WTC11 (cell line): ENCODE results near the gene TWF2. TPM values are rescaled to one million over a fixed set of nuclear protein-coding genes. Genes with fewer than 3 reads are reported as not detected.

Source experiments
- ATAC-seq: fragments of 200-7000 bp; cut with Tn5 transposase; 2 replicates; pipeline ENCODE4 v1.10.0; 2021; ENCODE audit warnings: mild to moderate bottlenecking, moderate library complexity
- CTCF ChIA-PET: fragments of 300-600 bp; sonication (Branson Sonifier 250); formaldehyde crosslinking; loops from one replicate; lab custom pipeline; 2021; ENCODE audit warnings: antibody characterized with exemption; lab: Charles Lee
- POLR2A ChIA-PET: fragments of 350-600 bp; sonication (Branson Sonifier 250); formaldehyde crosslinking; loops from one replicate; lab custom pipeline; 2021; ENCODE audit warnings: antibody characterized with exemption; lab: Charles Lee
- DNase-seq: peaks from one replicate; pipeline ENCODE4 v3.0.0; 2021; ENCODE audit warnings: low spot score
- H3K27ac Mint-ChIP-seq: 2 replicates; pipeline ENCODE4 v1.8.0; 2021; ENCODE audit warnings: mixed read lengths
- H3K27me3 Mint-ChIP-seq: 2 replicates; pipeline ENCODE4 v1.8.0; 2021; ENCODE audit warnings: low read depth, mild to moderate bottlenecking, moderate library complexity, mixed read lengths
- H3K36me3 Mint-ChIP-seq: 2 replicates; pipeline ENCODE4 v1.8.0; 2021; ENCODE audit warnings: mixed read lengths
- H3K4me1 Mint-ChIP-seq: 2 replicates; pipeline ENCODE4 v1.8.0; 2022; ENCODE audit warnings: mixed read lengths
- H3K4me3 Mint-ChIP-seq: 2 replicates; pipeline ENCODE4 v1.8.0; 2021; ENCODE audit warnings: mild to moderate bottlenecking, moderate library complexity, mixed read lengths
- H3K9me3 Mint-ChIP-seq: 2 replicates; pipeline ENCODE4 v1.8.0; 2021; ENCODE audit warnings: mixed read lengths
- AR ChIP-seq: fragments of 250-450 bp; sonication (Bioruptor Pico); IDR thresholded peaks from 2 replicates; pipeline ENCODE4 v1.9.0; 2021; ENCODE audit warnings: mild to moderate bottlenecking
- ATF3 ChIP-seq: sonication (generic); formaldehyde crosslinking; conservative IDR thresholded peaks from 2 replicates; pipeline ENCODE4 v1.8.1; 2022; ENCODE audit warnings: mild to moderate bottlenecking, missing genetic modification reagents
- CTCF ChIP-seq: fragments of 200-600 bp; IDR thresholded peaks from 2 replicates; pipeline ENCODE4 v1.8.0; 2022; ENCODE audit warnings: antibody characterized with exemption
- E2F4 ChIP-seq: sonication (generic); formaldehyde crosslinking; IDR thresholded peaks from 2 replicates; pipeline ENCODE4 v1.8.1; 2022; ENCODE audit warnings: low read depth, mild to moderate bottlenecking, moderate library complexity, missing genetic modification reagents, borderline replicate concordance
- ERG ChIP-seq: fragments of 250-450 bp; sonication (Bioruptor Pico); IDR thresholded peaks from 2 replicates; pipeline ENCODE4 v1.8.0; 2021; ENCODE audit warnings: mild to moderate bottlenecking
- ESRRA ChIP-seq: sonication (generic); formaldehyde crosslinking; IDR thresholded peaks from 2 replicates; pipeline ENCODE4 v1.8.1; 2022; ENCODE audit warnings: mild to moderate bottlenecking, missing genetic modification reagents, borderline replicate concordance
- FOXK1 ChIP-seq: sonication (generic); formaldehyde crosslinking; IDR thresholded peaks from 2 replicates; pipeline ENCODE4 v1.8.0; 2022; ENCODE audit warnings: mild to moderate bottlenecking, moderate library complexity, missing genetic modification reagents
- HMGA2 ChIP-seq: fragments of 250-450 bp; sonication (Bioruptor Pico); IDR thresholded peaks from 2 replicates; pipeline ENCODE4 v1.4.0; 2021; ENCODE audit warnings: mild to moderate bottlenecking, moderate library complexity
- IRF1 ChIP-seq: sonication (generic); formaldehyde crosslinking; IDR thresholded peaks from 2 replicates; pipeline ENCODE4 v1.8.0; 2023; ENCODE audit warnings: missing genetic modification reagents
- IRF2 ChIP-seq: sonication (generic); formaldehyde crosslinking; IDR thresholded peaks from 2 replicates; pipeline ENCODE4 v1.8.0; 2022; ENCODE audit warnings: low read depth, missing genetic modification reagents, borderline replicate concordance
- JUN ChIP-seq: sonication (generic); formaldehyde crosslinking; IDR thresholded peaks from 2 replicates; pipeline ENCODE4 v1.8.0; 2023; ENCODE audit warnings: mild to moderate bottlenecking, missing genetic modification reagents
- SMAD4 ChIP-seq: sonication (generic); formaldehyde crosslinking; IDR thresholded peaks from 2 replicates; pipeline ENCODE4 v1.8.0; 2022; ENCODE audit warnings: mild to moderate bottlenecking, missing genetic modification reagents
- SP1 ChIP-seq: sonication (generic); formaldehyde crosslinking; conservative IDR thresholded peaks from 2 replicates; pipeline ENCODE4 v1.8.1; 2022; ENCODE audit warnings: missing genetic modification reagents
- ZBTB43 ChIP-seq: sonication (generic); formaldehyde crosslinking; IDR thresholded peaks from 2 replicates; pipeline ENCODE4 v1.8.1; 2023; ENCODE audit warnings: mild to moderate bottlenecking, missing genetic modification reagents
- ZNF317 ChIP-seq: sonication (generic); formaldehyde crosslinking; IDR thresholded peaks from 2 replicates; pipeline ENCODE4 v1.8.1; 2023; ENCODE audit warnings: low read depth, mild to moderate bottlenecking, moderate library complexity, missing genetic modification reagents, borderline replicate concordance
- ZSCAN18 ChIP-seq: fragments of 250-450 bp; sonication (Bioruptor Pico); IDR thresholded peaks from 2 replicates; pipeline ENCODE4 v2.1.2; 2022; ENCODE audit warnings: mild to moderate bottlenecking, moderate library complexity
- total RNA-seq: library from RNA; stranded (reverse); gene quantifications from 3 replicates; pipeline ENCODE4 v1.2.3, GENCODE V29; 2021
- TF ChIP-seq, protein P1 (sequence below): fragments of 250-450 bp; sonication (Bioruptor Pico); IDR thresholded peaks from 2 replicates; pipeline ENCODE4 v1.9.0; 2021; ENCODE audit warnings: mild to moderate bottlenecking, borderline replicate concordance
- TF ChIP-seq, protein P2 (sequence below): sonication (generic); formaldehyde crosslinking; IDR thresholded peaks from 2 replicates; pipeline ENCODE4 v1.8.0; 2022; ENCODE audit warnings: mild to moderate bottlenecking, missing genetic modification reagents

The TWF2 gene
- total RNA-seq, 1 experiment from 2014 or later: 71.1 TPM

GRCh38 chr3:52268036-52268435 is 29.1 kb upstream of the TWF2 start (continued):
- TF ChIP-seq, protein P1, sequence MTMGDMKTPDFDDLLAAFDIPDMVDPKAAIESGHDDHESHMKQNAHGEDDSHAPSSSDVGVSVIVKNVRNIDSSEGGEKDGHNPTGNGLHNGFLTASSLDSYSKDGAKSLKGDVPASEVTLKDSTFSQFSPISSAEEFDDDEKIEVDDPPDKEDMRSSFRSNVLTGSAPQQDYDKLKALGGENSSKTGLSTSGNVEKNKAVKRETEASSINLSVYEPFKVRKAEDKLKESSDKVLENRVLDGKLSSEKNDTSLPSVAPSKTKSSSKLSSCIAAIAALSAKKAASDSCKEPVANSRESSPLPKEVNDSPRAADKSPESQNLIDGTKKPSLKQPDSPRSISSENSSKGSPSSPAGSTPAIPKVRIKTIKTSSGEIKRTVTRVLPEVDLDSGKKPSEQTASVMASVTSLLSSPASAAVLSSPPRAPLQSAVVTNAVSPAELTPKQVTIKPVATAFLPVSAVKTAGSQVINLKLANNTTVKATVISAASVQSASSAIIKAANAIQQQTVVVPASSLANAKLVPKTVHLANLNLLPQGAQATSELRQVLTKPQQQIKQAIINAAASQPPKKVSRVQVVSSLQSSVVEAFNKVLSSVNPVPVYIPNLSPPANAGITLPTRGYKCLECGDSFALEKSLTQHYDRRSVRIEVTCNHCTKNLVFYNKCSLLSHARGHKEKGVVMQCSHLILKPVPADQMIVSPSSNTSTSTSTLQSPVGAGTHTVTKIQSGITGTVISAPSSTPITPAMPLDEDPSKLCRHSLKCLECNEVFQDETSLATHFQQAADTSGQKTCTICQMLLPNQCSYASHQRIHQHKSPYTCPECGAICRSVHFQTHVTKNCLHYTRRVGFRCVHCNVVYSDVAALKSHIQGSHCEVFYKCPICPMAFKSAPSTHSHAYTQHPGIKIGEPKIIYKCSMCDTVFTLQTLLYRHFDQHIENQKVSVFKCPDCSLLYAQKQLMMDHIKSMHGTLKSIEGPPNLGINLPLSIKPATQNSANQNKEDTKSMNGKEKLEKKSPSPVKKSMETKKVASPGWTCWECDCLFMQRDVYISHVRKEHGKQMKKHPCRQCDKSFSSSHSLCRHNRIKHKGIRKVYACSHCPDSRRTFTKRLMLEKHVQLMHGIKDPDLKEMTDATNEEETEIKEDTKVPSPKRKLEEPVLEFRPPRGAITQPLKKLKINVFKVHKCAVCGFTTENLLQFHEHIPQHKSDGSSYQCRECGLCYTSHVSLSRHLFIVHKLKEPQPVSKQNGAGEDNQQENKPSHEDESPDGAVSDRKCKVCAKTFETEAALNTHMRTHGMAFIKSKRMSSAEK (CRISPR knock-in tag): no peak
- TF ChIP-seq IRF1 (CRISPR knock-in tag) (no peak), FOXK1 (CRISPR knock-in tag) (no peak), ZSCAN18 (CRISPR knock-in tag) (no peak)

DNA sequence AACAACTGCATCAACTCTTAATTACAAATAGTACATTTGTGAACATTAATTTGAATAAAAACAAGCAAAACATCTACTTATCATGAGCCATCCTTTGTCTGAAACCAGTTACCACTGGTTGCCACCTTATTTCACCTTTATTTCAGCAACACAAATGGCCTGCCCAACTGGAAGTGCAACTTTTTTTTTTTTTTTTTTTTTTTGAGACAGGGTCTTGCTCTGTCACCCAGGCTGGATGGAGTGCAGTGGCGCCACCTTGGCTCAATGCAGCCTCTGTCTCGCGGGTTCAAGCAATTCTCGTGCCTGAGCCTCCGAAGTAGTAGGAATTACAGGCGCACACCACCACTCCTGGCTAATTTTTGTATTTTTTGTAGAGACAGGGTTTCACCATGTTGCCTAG is 26.4 kb upstream of the TWF2 start:
- no peak; the same call in 1 of the 2 replicates for ATAC-seq
- Mint-ChIP-seq H3K36me3 (peaks cover 82% of the 10 kb centered on the region), H3K4me3 (no peak overlapping the region), H3K27ac (no peak overlapping the region), H3K9me3 (no peaks in the 10 kb centered on the region), H3K4me1 (no peaks in the 10 kb centered on the region), H3K27me3 (no peaks in the 10 kb centered on the region)
- no peak for DNase-seq
- ChIA-PET POLR2A (no interaction called here), CTCF (no interaction called here)
- TF ChIP-seq, protein P2, sequence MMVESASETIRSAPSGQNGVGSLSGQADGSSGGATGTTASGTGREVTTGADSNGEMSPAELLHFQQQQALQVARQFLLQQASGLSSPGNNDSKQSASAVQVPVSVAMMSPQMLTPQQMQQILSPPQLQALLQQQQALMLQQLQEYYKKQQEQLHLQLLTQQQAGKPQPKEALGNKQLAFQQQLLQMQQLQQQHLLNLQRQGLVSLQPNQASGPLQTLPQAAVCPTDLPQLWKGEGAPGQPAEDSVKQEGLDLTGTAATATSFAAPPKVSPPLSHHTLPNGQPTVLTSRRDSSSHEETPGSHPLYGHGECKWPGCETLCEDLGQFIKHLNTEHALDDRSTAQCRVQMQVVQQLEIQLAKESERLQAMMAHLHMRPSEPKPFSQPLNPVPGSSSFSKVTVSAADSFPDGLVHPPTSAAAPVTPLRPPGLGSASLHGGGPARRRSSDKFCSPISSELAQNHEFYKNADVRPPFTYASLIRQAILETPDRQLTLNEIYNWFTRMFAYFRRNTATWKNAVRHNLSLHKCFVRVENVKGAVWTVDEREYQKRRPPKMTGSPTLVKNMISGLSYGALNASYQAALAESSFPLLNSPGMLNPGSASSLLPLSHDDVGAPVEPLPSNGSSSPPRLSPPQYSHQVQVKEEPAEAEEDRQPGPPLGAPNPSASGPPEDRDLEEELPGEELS (CRISPR knock-in tag): no peak
- TF ChIP-seq ZBTB43 (CRISPR knock-in tag) (no peak), ATF3 (CRISPR knock-in tag) (no peak), HMGA2 (CRISPR knock-in tag) (no peak), CTCF (no peak), AR (no peak), ZNF317 (CRISPR knock-in tag) (no peak), ERG (CRISPR knock-in tag) (no peak), IRF2 (CRISPR knock-in tag) (no peak), SMAD4 (CRISPR knock-in tag) (no peak), ESRRA (CRISPR knock-in tag) (no peak), JUN (CRISPR knock-in tag) (no peak), SP1 (no peak), E2F4 (CRISPR knock-in tag) (no peak)
